ENCODE results near the gene CEL. TPM values are rescaled to one million over a fixed set of nuclear protein-coding genes. Genes with fewer than 3 reads are reported as not detected.

The CEL gene
- total RNA-seq, 1 experiment from 2014 or later, result 3.6 TPM

DNA sequence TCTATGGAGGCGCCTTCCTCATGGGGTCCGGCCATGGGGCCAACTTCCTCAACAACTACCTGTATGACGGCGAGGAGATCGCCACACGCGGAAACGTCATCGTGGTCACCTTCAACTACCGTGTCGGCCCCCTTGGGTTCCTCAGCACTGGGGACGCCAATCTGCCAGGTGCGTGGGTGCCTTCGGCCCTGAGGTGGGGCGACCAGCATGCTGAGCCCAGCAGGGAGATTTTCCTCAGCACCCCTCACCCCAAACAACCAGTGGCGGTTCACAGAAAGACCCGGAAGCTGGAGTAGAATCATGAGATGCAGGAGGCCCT, 3.2 kb downstream of the CEL start:
- no peak overlapping the region for H3K56ac ChIP-seq (ENCODE audit: insufficient read length, low read depth, low read length)
- H3K23ac ChIP-seq (ENCODE audit: insufficient read length, low read depth, low read length), result no peak overlapping the region
- H3K27ac ChIP-seq (ENCODE audit: insufficient read length, low read depth, low read length), result no peak overlapping the region
- H3K4me3 Mint-ChIP-seq, result no peak overlapping the region
- no peak overlapping the region for H4K5ac ChIP-seq (ENCODE audit: insufficient read length, low read depth, low read length)
- H3K27me3 Mint-ChIP-seq (ENCODE audit: low read depth), result no peaks in the 10 kb centered on the region
- H3K36me3 Mint-ChIP-seq (ENCODE audit: insufficient read depth in 1 of 3, low read depth in 3 of 3), result peaks cover 0 to 2% (median 0%) of the 10 kb centered on the region in 3 experiments; a peak in 1 of 7 replicates
- H2AK5ac ChIP-seq (ENCODE audit: insufficient read length, low read length), result no peak overlapping the region
- H3K9ac ChIP-seq (ENCODE audit: extremely low read depth, insufficient read length, low read length), result no peak overlapping the region
- H3K27ac Mint-ChIP-seq, result no peak overlapping the region
- H2BK5ac ChIP-seq (ENCODE audit: insufficient read length, low read length), result no peak overlapping the region
- no peak overlapping the region for H2BK15ac ChIP-seq (ENCODE audit: low read depth, low read length)
- H3K9me3 Mint-ChIP-seq, result no peaks in the 10 kb centered on the region
- no peaks in the 10 kb centered on the region for H3K27me3 ChIP-seq (ENCODE audit: insufficient read depth, low read length)
- no peak overlapping the region for H2BK20ac ChIP-seq (ENCODE audit: low read depth, low read length, poor library complexity, severe bottlenecking)
- TF ChIP-seq, protein P1, sequence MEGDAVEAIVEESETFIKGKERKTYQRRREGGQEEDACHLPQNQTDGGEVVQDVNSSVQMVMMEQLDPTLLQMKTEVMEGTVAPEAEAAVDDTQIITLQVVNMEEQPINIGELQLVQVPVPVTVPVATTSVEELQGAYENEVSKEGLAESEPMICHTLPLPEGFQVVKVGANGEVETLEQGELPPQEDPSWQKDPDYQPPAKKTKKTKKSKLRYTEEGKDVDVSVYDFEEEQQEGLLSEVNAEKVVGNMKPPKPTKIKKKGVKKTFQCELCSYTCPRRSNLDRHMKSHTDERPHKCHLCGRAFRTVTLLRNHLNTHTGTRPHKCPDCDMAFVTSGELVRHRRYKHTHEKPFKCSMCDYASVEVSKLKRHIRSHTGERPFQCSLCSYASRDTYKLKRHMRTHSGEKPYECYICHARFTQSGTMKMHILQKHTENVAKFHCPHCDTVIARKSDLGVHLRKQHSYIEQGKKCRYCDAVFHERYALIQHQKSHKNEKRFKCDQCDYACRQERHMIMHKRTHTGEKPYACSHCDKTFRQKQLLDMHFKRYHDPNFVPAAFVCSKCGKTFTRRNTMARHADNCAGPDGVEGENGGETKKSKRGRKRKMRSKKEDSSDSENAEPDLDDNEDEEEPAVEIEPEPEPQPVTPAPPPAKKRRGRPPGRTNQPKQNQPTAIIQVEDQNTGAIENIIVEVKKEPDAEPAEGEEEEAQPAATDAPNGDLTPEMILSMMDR (conservative IDR thresholded peaks at IDR 0.05), result no peak
- no CpG with 5 or more reads among the region's 17 CpGs for WGBS (ENCODE audit: extremely low coverage, insufficient read length, low lambda C conversion rate)
- H3K79me1 ChIP-seq (ENCODE audit: insufficient read depth, low read depth, low read length, poor library complexity, severe bottlenecking), result no peaks in the 10 kb centered on the region
- H3K79me2 ChIP-seq (ENCODE audit: insufficient read depth, low read length), result no peaks in the 10 kb centered on the region
- no peak overlapping the region for H2AFZ ChIP-seq (ENCODE audit: low read length)
- no peak overlapping the region for H3T11ph ChIP-seq (ENCODE audit: low read length)
- H3K18ac ChIP-seq (ENCODE audit: insufficient read length, low read depth, low read length), result no peak overlapping the region
- H4K91ac ChIP-seq (ENCODE audit: insufficient read length, low read depth, low read length), result no peak overlapping the region
- H3K9me3 ChIP-seq (ENCODE audit: control insufficient read depth, low read depth, low read length), result no peaks in the 10 kb centered on the region
- H3K4me1 Mint-ChIP-seq, result peaks cover 12 to 15% of the 10 kb centered on the region in 2 experiments
- H4K20me1 ChIP-seq (ENCODE audit: control insufficient read depth, insufficient read depth, insufficient read length), result no peaks in the 10 kb centered on the region
- no peak overlapping the region for H3K4me2 ChIP-seq (ENCODE audit: insufficient read depth, insufficient read length, low read length)
- H3K4ac ChIP-seq (ENCODE audit: low read depth, low read length), result no peak overlapping the region
- H3K23me2 ChIP-seq (ENCODE audit: insufficient read length, low read depth, low read length, poor library complexity, severe bottlenecking), result no peaks in the 10 kb centered on the region
- no peak overlapping the region for H2BK120ac ChIP-seq (ENCODE audit: low read depth, low read length, poor library complexity, severe bottlenecking)
- no peak overlapping the region for H4K8ac ChIP-seq (replicated peaks; ENCODE audit: insufficient read length, low read depth, low read length)
- no peak overlapping the region for H3K14ac ChIP-seq (ENCODE audit: insufficient read depth, low read length)
- peaks cover 2% of the 10 kb centered on the region; the same call in 1 of the 2 replicates for H3K4me1 ChIP-seq (ENCODE audit: insufficient read depth, low read length)
- no peak for DNase-seq
- H2BK12ac ChIP-seq (ENCODE audit: insufficient read length, low read depth, low read length), result no peak overlapping the region
